ENCODE data around the gene CMA1. TPM values are rescaled to one million over a fixed set of nuclear protein-coding genes. Genes with fewer than 3 reads are reported as not detected.

The CMA1 gene
- polyA plus RNA-seq, 1 experiment = not detected

DNA sequence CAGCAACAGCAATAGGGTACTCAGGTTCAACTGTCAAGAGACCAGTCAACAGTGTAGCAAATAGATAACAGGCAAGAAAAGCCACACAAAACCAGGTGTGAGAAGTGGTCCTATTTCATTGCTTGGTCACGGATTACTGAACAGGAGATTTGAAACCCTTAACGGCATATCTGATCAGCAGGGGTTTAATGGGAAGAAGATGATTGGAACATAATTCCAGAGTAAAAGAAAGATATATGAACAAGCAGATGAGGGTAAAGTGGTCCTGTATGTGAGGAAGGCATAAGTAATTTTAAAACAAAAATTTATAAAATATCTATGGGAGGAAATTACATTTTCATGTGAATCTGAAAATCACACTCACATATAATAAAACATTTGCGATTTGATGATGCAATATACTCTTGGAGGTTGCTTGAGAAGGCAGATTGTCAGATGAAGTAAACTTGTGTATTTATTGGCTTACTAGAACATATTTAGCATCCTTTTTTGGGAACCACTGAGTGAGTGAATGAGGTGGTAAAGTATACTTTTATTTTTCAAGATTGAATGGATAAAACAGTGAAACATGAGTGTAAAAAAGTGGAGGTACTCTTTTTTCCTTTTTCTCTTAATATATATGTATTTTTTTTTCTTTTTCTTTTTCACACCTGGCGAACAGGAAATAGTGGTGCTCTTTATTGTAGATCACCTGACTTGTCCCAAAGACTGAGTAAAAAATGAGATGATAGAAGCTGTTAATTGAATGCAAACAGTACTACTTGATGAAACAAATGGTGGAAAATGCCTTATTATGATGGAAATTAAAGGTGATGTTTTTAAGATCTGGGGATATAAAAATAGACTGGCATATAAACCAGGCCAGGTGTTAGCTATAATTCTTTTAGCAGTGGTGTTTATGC, 43.9 kb downstream of the CMA1 start:
- no peak overlapping the region for H3K4me3 ChIP-seq (ENCODE audit: low read depth, low read length)
- H3K36me3 ChIP-seq (ENCODE audit: control insufficient read depth, insufficient read depth, low read length) = no peaks in the 10 kb centered on the region
- H3K27me3 ChIP-seq (ENCODE audit: control insufficient read depth, insufficient read depth, low read length) = no peaks in the 10 kb centered on the region
- TF ChIP-seq, protein P1, sequence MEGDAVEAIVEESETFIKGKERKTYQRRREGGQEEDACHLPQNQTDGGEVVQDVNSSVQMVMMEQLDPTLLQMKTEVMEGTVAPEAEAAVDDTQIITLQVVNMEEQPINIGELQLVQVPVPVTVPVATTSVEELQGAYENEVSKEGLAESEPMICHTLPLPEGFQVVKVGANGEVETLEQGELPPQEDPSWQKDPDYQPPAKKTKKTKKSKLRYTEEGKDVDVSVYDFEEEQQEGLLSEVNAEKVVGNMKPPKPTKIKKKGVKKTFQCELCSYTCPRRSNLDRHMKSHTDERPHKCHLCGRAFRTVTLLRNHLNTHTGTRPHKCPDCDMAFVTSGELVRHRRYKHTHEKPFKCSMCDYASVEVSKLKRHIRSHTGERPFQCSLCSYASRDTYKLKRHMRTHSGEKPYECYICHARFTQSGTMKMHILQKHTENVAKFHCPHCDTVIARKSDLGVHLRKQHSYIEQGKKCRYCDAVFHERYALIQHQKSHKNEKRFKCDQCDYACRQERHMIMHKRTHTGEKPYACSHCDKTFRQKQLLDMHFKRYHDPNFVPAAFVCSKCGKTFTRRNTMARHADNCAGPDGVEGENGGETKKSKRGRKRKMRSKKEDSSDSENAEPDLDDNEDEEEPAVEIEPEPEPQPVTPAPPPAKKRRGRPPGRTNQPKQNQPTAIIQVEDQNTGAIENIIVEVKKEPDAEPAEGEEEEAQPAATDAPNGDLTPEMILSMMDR (IDR thresholded peaks at IDR 0.05; ENCODE audit: insufficient read depth, low read depth, low read length) = no peak
- ChIA-PET CTCF (interaction anchor here (0.6 kb wide), 1 partner anchor 31 kb away, joined by 3 read pairs; no protein-coding TSS in a partner anchor), POLR2A (no interaction called here)
- no peak for DNase-seq (ENCODE audit: low read depth)

DNA sequence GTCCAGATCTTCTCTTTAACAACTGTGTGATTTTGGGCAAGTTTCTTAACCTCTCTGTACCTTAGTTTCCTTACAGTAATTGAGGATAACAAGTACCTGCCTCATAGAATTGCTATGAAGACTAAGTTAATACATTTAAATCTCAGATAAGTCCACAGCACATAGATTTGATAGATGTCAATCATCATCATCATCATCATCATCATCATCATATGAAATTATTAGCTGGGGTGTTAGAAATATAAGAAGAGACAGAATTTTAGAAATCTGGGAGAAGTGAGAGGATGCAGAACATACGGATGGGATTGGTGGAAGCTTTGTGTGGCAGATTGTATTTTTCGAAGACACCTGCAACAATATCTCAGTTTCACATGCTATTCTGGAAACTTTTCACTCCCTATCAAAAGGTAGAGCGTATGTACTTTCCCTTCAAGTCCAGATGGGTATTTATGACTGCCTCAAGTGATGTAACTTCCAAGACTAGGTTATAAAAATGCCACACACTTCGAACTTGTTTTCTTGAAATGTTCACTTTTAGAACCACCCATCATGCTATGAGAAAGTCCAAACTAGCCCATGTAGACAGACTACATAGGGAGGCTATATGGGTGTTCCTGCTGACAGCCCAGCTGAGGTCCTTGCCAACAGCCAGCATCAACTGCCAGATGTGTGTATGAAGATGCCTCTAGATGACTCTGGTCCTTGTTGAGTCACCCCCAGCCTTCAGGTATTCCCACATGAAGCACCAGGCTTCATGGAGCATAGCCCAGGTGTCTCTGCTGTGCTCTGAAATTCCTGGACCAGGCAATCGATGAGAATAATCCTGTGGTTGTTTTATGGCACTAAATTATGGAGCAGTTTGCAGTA, 44.8 kb downstream of the CMA1 start:
- TF ChIP-seq, protein P1 (IDR thresholded peaks at IDR 0.05; ENCODE audit: insufficient read depth, low read depth, low read length) = no peak
- ChIA-PET POLR2A (no interaction called here), CTCF (no interaction called here)

DNA sequence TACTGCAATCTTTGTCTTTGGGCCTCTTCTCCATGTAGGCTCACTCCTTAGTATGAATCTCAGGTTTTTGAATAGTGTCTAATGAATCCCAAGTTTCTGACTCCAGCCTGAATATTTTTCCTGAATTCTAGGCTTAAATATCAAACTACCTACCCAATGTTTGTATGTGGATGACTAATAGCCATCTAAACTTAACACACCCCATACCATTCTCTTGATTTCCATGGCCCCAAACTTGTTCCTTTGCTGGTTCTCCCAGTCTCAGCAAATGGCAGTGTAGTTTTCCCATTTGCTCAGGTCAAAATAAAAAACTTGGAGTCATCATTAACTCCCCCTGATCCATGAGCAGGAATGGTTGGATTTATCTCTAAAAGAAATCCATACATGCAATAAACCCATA, 46.7 kb downstream of the CMA1 start:
- Histone ChIP-seq H3K36me3 (ENCODE audit: control insufficient read depth, insufficient read depth, low read length) (no peaks in the 10 kb centered on the region), H3K27me3 (ENCODE audit: control insufficient read depth, insufficient read depth, low read length) (no peaks in the 10 kb centered on the region), H3K4me3 (ENCODE audit: low read depth, low read length) (no peak overlapping the region)
- ChIA-PET CTCF (no interaction called here), POLR2A (no interaction called here)
- no peak for DNase-seq (ENCODE audit: low read depth)
- TF ChIP-seq, protein P1 (IDR thresholded peaks at IDR 0.05; ENCODE audit: insufficient read depth, low read depth, low read length) = no peak

More for the DNA sequence above, 44.8 kb downstream of the CMA1 start:
- DNase-seq (ENCODE audit: low read depth) = no peak
- no peaks in the 10 kb centered on the region for H3K27me3 ChIP-seq (ENCODE audit: control insufficient read depth, insufficient read depth, low read length)
- H3K36me3 ChIP-seq (ENCODE audit: control insufficient read depth, insufficient read depth, low read length) = no peaks in the 10 kb centered on the region
- H3K4me3 ChIP-seq (ENCODE audit: low read depth, low read length) = no peak overlapping the region

DNA sequence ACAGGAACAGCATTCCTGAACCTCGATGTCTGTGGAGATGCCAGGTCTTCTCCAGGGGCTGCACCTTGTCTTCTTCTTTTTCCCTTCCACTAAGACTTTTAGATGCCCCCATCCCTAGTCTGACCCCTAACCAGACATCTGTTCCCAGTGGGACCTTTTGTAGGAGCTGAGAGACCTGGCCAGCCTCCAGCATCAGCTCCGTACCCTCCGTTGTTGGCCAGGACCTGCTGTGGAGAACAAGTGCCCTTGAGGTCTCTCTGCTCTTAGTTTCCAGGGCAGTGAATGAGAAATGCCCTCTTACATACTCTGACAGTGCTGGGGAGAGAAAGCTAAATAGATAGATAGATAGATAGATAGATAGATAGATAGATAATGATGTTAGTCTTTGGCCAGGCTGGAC, 48.7 kb downstream of the CMA1 start:
- ChIA-PET CTCF (no interaction called here), POLR2A (no interaction called here)
- no peak overlapping the region for H3K4me3 ChIP-seq (ENCODE audit: low read depth, low read length)
- TF ChIP-seq, protein P1 (IDR thresholded peaks at IDR 0.05; ENCODE audit: insufficient read depth, low read depth, low read length) = no peak
- no peaks in the 10 kb centered on the region for H3K36me3 ChIP-seq (ENCODE audit: control insufficient read depth, insufficient read depth, low read length)
- no peaks in the 10 kb centered on the region for H3K27me3 ChIP-seq (ENCODE audit: control insufficient read depth, insufficient read depth, low read length)
- no peak for DNase-seq (ENCODE audit: low read depth)

DNA sequence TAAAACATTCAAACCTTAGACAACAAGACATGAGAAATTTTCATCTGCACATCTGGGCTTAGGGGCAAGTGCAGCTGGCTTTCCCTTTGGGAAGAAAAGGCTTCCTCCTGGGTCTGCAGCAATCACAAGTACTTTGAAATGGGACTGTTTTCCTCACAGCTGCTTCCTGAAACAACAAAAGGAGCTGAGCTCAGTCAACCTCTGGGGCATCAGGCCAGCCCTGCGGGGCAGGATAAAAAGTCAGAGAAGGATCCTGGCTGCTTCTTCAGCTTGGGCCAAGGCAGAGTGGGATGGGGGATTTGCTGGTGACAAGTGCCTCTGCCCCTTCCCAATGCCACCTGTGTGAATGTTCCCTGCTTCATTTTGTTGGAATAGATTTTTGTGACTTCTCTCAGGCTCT, 49.3 kb downstream of the CMA1 start:
- no peak for DNase-seq (ENCODE audit: low read depth)
- TF ChIP-seq, protein P1 (IDR thresholded peaks at IDR 0.05; ENCODE audit: insufficient read depth, low read depth, low read length) = no peak
- H3K36me3 ChIP-seq (ENCODE audit: control insufficient read depth, insufficient read depth, low read length) = no peaks in the 10 kb centered on the region
- ChIA-PET CTCF (interaction anchor here (0.7 to 1.1 kb wide), 2 partner anchors 11 to 14 kb away, joined by 3 read pairs; no protein-coding TSS in a partner anchor), POLR2A (no interaction called here)
- H3K27me3 ChIP-seq (ENCODE audit: control insufficient read depth, insufficient read depth, low read length) = no peaks in the 10 kb centered on the region
- H3K4me3 ChIP-seq (ENCODE audit: low read depth, low read length) = no peak overlapping the region
